ENCODE results near the gene ROBO1. TPM values are rescaled to one million over a fixed set of nuclear protein-coding genes. Genes with fewer than 3 reads are reported as not detected.
"Not testable (repeated sequence)": the region's sequence is repeated elsewhere in the genome, so short reads cannot be mapped to it uniquely, and the experiment has no call there.

The ROBO1 gene
- polyA plus RNA-seq, 4 donors = 98.5 to 142 (median 110) TPM

DNA sequence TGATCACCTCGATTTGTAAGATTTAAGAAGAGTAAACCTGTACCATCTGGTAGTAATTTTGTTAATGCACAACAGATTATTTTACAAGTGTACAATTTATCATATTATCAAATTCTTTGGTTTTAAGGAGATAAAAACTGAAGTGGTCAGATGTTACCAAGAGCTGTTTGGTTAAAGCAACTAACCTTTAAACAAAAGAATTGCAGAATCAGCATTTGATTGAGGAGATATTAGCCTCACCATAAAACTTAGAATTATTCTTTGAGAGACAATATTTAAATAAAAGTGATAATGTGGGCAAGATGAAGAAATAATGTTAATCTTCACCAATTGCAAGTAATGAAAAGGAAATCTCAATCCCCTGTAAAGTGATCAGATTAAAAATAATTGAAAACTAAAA lies 1034.9 kb downstream of the ROBO1 start:
- no peak for DNase-seq (ENCODE audit: low read depth in 4 of 4, low spot score in 3 of 4)

DNA sequence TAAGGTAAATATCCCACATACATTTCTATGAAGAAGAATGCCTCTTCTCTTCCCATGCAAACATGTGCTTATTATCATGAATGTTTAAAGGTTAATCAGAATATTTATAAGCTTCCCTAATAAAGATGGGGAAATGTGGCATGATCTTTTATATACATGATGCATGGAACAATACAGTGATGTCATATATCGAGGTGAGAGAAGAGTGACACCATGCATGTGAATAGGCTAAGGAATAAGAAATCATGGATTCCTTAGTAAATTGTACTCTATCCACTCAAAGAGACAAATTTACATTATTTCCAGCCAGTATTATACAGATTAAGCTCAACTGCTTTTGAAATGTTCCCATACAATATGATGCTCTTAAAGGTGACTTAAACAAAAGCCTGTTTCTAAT lies 1035.3 kb downstream of the ROBO1 start:
- no peak for DNase-seq (ENCODE audit: low read depth in 4 of 4, low spot score in 3 of 4)

DNA sequence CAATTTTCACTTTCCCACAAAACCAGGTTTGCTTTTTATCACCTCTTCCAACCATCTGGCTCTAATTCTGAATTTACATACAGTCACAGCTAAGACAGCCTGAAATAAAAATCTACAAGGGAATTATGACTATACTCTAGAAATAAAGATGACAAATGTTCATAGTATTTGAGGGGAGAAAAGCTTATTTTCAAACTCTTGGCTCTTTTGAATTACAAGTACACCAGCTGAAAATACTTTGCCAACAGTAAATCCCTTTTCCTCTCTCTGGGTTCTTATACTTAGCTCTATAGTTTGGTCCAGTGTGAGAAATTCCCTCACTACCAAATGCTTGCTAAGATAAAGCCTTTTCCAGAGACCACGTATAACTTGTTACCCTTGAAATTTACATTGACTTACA lies 1037.9 kb downstream of the ROBO1 start:
- no peak for DNase-seq (ENCODE audit: low read depth in 4 of 4, low spot score in 3 of 4)

DNA sequence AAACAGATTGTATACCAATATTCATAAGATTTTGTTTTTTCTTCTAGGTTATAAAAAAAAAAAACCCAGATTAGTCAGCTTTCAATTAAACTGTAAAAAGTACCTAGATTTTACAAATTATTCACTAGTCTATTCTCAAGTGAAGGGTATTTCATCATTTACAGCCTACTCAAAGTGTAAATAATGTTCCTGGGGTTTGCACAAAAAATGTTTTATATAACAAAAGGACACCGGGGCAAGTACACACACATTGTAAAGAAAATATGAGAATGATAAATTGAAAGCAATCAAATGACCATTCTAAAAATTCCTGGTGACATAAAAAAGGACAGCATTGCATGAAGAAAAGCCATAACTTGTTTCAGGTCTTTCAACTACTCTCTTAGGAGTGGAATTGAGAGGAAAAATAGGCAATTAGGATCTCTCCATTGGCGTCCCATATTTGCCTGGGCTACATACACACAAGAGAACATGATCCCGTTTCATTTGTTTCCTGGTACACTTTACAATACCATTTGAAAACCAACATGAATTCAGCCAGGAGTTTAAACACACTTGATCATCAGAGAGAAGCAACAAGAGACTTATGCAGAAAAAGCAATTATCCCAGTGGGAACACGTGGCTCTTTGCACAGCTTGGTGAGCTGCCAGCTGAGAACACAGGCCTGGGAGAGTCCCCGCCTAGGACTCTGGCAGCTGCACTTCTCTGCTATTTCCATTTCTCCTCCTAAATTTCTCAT lies 1039.2 kb downstream of the ROBO1 start:
- peak in 2 of 4 donors; percentile 44 to 48 for DNase-seq (ENCODE audit: low read depth in 4 of 4, low spot score in 3 of 4)

DNA sequence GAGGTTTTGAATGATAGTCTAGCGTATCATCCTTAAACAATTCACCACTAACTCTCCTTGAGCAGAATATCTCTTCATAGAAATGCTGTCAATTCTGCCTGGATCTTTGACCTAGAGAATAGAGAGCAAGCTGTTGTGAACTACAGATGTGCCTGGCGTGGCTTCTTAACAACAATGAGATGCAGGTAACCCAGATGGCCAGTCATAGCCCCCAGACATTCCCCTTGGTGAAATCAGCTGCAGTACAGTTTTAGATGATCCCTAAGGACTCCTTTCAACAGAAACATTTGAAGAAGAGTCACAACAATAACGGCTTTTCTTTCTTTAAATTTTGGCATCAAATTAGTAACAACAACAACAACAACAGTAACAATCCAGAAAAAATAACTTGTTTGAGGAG lies 1041.3 kb downstream of the ROBO1 start:
- DNase-seq (ENCODE audit: low read depth in 4 of 4, low spot score in 3 of 4) = no peak

DNA sequence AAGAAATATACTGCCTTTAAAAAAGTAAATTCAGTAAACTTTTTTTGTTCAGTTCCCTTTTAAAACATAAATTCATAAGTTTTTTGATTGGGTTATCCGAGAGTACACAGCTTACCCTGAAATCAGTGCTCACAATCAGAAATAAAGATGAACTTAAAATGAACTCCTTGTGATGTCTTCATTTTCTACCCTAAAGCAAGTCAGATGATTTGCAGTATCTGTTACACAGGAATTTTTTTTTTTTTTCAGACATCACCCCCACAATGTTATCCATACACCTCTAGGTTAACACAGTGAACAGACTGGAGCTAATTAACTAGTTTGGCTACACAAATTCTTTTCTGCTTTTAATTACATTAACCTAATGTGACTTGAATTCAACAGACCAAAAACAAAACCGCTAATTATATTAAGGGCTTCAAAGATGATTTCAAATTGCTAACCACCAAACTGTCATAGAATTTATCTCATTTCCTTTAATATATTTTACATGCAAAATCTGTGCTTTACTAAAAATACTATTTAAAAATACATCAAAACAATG lies 1042.0 kb downstream of the ROBO1 start:
- DNase-seq (ENCODE audit: low read depth in 4 of 4, low spot score in 3 of 4) = no peak

DNA sequence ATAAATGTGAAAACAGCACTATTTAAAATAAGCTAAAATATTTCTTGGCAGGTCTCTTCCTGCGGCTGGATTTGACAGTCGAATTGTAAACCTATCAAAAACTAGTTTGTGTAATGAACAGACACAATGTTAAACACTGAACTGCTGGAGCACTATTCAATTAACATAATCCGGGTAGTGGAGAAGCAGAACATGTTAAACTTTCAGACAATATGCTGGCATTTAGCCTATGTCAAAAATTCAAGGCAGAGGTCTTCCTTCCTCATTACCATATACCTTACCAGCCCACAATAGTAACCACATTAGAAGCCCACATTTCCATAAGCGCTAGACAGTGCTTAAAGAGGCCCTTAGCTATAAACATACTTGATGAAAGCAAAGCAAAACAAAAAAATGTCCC lies 1042.9 kb downstream of the ROBO1 start:
- DNase-seq (ENCODE audit: low read depth in 4 of 4, low spot score in 3 of 4) = no peak

DNA sequence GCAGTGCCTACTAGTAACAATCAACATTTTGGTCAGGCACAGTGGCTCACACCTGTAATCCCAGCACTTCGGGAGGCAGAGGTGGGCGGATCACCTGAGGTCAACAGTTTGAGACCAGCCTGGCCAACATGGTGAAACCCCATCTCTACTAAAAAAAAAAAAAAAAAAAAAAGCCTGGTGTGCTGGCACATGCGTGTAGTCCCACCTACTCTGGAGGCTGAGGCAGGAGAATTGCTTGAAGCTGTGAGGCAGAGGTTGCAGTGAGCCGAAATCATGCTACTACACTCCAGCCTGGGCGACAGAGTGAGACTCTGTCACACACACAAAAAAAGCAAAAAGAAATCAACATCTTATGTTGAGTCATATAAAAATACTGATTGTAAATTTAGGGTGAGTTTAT lies 1043.4 kb downstream of the ROBO1 start:
- DNase-seq (ENCODE audit: low read depth in 4 of 4, low spot score in 3 of 4) = not testable (repeated sequence)

DNA sequence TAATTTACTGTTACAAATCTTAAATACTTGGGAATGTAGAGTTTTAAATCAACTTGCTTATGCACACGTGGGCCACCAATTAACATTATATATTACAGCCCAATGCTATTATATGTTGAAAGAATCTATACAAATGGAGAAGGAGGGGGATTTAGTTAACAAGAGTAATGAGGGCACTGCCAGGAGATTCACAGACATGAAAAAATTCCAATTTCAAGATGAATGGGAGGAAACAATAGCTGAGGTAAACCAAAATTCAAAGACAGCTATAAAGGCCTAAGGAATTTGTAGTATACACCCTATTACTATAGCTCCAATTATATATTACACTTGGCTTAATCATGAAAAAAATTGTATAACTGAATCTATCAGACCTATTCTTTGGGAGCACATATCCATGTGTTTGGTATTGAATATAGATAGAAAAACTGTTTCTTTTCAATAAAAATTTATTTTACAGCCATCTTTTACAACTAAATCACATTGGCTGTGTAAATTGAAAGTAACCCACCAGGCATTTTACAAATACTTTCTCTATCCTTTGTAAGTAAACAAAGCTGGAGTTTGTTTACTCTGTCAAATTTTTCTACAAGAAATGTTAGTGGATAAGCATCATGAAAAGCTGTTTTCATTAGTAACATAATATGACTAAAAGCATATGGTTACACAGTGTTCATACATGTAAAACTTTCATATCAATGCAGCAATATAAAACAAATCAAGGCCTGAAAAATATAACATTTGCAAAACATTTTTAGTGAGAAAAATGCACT lies 1045.8 kb downstream of the ROBO1 start:
- DNase-seq (ENCODE audit: low read depth in 4 of 4, low spot score in 3 of 4) = no peak

DNA sequence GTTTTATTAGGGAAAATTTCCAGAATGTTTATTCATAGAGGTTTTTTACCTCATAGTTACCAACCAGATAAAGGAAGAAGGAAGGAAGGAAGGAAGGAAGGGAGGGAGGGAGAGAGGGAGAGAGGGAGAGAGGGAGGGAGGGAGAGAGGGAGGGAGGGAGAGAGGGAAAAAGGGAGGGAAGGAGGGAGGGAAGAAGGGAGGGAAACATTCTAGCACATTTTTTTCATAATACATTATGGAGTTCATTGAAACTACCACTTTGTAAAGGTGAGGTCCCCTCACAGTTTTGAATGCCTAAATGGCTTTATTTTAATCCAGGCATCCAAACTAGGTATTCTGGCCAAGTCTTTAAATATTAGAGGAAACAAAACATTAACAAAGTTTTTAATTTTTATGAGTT lies 1049.1 kb downstream of the ROBO1 start:
- DNase-seq (ENCODE audit: low read depth in 4 of 4, low spot score in 3 of 4) = no peak

DNA sequence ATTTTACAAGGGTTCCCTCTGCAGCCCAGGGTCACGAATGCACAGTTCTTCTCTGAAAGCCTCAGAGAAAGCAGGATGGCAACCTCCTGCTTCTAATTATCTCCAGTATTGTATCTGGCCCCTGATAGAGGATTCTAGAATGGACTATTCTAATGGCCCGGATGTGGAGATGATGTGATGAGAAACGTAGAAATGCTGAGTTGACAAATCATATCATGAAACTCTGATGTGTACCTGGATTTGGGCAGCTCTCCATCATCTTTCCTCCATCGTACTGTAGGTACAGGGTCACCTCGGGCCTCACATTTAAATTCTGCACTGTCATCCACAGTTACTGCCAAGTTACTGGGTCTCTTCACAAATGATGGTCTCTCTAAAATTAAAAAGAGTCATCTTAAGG lies 1050.8 kb downstream of the ROBO1 start:
- no peak for DNase-seq (ENCODE audit: low read depth in 4 of 4, low spot score in 3 of 4)

DNA sequence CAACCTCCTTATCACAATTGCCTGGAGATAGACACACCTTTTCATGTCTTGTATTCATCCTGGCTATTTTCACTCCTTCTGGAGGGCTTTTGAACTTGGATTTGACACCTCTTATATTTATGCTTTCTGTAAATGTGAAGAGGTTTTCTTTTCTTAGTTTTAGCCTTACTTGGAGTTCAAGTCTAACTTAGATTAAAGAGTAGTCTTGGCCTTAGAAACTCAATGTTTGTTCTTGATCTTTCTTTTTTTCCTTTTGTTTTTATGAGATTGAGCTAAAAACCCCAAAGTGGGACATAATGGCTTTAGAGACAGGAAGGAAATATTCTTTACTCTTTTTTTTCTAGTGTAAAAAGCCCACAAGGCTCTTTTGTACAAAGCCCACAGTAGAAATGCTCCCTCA lies 1054.9 kb downstream of the ROBO1 start:
- no peak for DNase-seq (ENCODE audit: low read depth in 4 of 4, low spot score in 3 of 4)

DNA sequence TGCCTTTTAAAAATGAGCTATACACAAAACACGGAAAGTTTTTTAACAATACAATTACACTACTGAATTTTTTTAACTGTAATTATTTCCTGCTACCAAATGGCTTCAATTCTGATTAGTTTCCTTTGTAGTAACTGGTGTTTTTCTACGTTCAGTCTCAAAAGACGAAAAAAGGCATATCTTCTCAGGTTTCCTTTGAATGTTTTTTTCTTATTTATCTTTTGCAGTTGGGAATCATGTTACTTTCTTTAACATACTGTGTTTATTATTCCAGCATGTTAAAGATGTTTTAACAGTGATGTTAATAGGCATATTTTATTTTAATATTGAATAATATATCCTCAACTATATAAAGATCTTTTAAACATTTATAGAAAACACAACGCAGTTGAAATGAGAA lies 1055.5 kb downstream of the ROBO1 start:
- DNase-seq (ENCODE audit: low read depth in 4 of 4, low spot score in 3 of 4) = no peak

DNA sequence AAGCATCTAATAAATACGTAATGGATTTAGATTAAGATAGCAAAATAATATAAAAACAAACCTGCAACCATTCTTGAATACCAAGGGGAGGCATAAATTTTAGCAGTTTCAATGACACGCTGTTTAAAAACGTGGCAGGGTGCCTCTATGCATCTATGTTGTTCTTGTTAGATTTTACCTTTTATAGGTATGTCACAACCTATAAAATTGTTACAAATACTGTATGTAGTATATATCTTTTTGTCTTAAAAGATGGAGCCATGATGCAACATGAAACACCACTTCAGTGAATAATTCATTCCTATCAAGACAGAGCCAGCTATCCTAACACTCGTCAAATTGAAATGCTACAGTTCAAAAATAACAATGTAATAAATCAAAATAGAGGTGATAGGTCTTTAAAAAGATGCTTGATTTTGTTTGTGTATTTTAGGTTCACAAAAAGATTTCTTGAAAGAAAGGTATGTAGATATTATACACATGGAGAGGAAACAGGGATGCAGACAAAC lies 1059.2 kb downstream of the ROBO1 start:
- DNase-seq (ENCODE audit: low read depth in 4 of 4, low spot score in 3 of 4) = no peak

DNA sequence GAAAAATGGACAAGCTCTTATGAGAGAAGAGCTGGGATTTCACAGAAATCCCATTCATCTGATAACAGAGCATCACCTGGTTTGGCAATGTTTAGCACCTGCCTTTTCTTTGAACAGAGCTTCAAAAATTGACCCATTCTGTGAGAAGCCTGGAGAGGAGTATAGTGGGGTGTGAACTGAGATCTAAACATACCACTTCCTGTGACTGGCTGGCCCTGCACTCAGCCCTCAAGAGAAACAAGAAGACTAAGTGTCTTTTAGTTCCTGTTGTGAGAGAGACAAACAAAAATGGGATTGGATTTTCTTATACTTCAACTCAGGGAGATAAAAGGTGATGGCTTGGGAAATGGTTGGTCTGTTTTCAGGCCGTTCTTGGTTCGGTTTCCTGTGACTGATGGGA lies 1060.2 kb downstream of the ROBO1 start:
- DNase-seq (ENCODE audit: low read depth in 4 of 4, low spot score in 3 of 4) = no peak

DNA sequence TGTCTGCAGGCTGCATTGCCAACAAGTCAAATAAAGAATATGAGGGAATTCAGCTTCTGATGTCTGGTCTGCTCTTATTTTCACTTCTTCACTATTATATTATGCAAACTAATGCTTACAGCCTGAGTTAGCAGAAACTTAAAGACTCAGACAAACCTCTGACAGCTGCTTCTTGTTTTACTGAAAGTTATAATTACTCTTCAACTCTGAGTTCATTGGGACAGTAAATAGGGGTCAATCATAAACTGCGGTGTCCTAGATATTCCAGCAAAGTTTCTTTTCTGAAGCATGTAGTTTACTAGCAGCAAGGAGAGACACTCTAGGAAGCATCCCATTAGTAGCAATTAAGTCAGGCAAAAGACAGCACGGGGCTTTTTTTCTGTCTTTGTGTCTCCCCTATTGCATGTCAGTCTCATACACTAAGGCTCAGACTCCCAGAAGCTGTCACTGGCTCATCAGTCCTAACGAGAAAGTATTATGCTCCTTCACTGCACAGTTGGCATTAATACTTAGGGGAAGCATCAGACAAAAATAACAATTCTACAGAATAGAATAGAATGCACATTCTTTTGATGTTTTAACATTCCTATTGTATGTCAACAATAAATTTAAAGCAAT lies 1060.8 kb downstream of the ROBO1 start:
- no peak for DNase-seq (ENCODE audit: low read depth in 4 of 4, low spot score in 3 of 4)

DNA sequence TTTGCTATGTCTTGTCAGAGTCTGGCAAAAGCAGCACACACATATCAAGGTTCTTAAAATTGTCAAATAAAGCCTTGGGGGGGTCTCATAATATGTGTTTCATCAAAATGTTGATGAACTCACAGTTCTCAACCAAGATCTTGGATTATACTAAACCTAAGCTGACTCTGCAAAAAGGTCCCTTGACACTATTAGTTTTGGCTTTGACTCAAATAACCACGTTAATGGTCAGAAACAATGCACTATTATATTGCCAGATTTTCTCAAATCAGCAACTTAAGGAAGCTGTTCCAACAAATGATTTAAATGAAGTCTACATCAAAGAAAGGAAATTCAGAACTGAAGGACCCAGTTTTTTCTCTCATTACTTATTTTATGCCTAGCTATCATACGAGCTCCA lies 1063.9 kb downstream of the ROBO1 start:
- no peak for DNase-seq (ENCODE audit: low read depth in 4 of 4, low spot score in 3 of 4)

DNA sequence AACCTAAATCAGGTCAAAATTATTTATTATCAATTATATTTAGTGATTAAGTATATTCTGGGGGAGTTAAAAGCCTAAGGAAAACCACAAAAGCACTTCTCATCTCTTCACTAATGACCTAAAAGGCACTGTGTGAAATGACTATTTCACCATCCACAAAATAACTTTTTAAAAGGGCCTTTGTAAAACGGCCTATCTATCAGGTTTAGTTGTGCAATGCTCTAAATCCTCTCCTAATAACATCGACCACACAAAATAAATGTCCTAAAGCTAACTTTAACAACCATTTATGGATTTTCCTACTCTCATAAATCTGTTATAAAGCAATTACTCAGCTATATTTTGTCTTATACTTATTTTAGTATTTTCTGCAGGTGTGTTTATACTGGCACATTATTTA lies 1066.3 kb downstream of the ROBO1 start:
- DNase-seq (ENCODE audit: low read depth in 4 of 4, low spot score in 3 of 4) = no peak

DNA sequence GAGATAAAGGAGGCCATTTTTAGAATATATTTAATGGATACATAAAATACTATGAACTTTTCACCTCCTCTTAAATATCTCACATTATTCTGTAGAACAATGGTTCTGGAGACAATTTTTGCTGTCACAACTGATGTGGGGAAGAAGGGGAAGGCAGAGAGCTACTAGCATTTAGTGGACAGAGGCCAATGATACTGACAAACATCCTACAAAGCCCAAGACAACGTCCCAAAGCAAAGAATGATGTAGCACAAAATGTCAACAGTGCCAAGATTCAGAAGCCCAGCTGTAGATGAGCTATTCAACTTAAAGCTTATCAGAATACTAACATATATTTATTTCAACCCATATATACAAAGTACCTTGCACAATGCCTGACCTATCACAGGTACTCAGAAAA lies 1069.4 kb downstream of the ROBO1 start:
- no peak for DNase-seq (ENCODE audit: low read depth in 4 of 4, low spot score in 3 of 4)

DNA sequence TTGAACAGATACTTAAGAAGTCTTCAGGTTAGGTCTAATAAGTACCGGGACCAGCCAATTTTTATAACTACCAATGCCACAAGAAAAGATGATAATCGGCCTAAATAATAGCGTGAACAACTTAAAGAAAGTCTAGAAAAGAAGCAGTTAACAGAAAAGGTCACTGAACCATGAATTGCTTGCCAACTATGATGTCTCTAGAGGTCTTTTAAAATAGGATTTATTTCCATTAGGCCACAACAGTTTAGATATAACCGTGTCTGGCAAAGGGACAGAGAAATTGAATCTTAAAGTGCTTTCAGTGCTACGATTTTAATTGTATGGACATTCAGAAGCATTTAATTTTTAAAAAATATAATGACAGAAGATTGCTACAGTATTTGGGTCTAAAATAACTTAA lies 1070.4 kb downstream of the ROBO1 start:
- DNase-seq (ENCODE audit: low read depth in 4 of 4, low spot score in 3 of 4) = no peak

DNA sequence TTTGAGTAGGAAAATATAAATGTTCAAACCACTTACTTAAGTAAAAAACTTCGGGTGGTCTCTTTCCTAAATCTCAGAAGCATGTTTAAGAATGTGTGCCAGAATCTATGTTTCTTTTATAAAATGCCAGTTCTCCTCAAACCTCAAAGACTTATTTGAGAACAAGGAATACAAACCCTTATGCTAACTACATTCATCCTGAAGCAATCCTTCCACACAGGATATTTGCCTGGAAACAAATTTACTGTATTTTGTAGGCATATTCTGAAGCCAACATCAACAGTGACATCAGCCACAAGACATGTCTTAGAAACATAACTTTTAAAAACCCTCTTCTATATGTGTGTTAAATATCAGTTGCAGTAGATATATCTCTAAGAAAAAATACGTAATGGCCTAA lies 1077.0 kb downstream of the ROBO1 start:
- no peak for DNase-seq (ENCODE audit: low read depth in 4 of 4, low spot score in 3 of 4)
